IPS-18c (cell line): ENCODE measurements around the gene PAM16.

ENCODE experiments used
- H3K4me3 ChIP-seq: 2 replicates; pipeline ENCODE4 v1.7.0; 2013; ENCODE audit warnings: low read depth, mild to moderate bottlenecking, low read length, moderate library complexity; ENCODE audit not compliant: insufficient read depth
- H3K9me3 ChIP-seq: one replicate; pipeline ENCODE4 v1.6.1; 2013; ENCODE audit warnings: mild to moderate bottlenecking, low read length, moderate library complexity; ENCODE audit not compliant: control insufficient read depth, insufficient read depth

The PAM16 gene

DNA sequence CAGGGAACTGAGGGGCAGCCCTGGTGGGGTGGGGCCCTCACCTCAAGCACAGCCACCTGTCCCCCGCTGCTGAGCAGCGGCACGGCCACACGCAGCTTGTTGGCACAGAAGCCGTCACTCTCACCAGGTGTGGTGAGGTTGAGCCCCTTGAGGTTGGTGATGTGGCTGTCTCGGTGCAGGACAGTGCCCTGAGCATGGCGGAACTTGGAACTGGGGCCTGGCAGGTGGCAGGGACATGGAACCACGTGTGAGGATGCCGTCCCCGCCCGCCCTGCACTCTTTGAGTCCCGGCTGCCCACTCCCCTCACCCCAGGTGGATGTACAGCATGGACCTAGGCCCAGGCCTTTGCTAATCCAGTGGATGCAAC, 10.8 kb upstream of the PAM16 start:
- no peak overlapping the region for H3K4me3 ChIP-seq
- H3K9me3 ChIP-seq, result no peaks in the 10 kb centered on the region

DNA sequence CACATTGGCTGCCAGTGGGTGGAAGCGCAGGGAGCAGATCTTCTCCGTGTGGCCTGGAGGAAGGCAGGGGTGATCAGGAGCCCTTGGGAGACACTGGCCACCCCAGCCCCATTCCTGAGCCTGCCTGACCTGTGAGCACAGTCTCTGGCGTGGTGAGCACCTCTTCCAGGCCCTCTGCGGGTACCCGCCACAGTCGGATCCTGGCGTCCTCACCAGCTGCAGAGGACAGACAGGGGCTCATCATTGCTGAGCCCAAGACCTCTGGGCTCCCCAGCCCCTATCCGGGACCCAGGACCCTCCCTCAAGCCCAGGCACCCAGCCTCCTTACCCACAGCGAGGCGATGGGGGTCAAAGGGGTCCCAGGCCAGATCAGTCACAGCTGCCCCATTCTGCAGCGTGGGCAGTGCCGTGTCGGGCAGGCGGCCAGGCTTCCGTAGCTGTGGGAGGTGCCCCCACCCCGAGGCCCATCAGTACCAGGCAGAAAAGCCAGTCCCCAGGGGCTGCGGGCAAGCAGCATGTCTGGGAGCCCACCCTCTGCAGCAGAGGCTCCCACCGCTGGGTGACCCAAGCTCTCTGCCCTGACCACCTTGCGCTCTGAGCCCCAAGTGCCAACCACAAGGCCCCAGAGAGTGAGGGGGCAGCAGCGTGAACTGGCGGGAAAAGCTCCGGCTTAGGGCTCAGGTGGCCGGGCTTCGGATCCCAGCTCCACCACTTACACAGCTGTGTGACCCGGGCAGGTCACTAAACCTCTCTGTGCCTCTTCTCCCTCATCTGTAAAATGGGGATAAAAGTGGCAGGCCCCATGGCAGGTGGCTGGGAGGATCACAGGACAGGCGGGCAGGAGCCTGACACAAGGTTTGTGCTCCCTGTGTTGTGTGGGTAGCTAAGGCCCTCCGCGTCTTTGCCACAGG, 10.2 kb upstream of the PAM16 start:
- Histone ChIP-seq H3K4me3 (no peak overlapping the region), H3K9me3 (no peaks in the 10 kb centered on the region)

DNA sequence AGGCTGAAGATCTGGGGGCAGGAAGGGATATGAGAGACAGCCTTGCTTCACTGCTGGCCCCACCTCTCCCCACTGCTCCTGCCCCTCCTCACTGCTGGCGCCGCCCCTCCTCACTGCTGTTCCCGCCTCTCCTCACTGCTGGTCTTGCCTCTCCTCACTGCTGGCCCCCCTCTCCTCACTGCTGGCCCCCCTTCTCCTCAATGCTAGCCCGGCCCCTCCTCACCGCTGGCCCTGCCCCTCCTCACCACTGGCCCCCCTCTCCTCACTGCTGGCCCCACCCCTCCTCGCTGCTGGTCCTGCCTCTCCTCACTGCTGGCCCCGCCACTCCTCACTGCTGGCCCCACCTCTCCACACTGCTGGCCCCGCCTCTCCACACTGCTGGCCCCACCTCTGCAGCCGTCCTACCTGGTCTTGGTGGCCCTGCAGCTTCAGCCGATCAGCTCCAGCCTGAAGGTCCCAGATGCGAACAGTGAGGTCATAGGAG, 9.5 kb upstream of the PAM16 start:
- no peaks in the 10 kb centered on the region for H3K9me3 ChIP-seq
- H3K4me3 ChIP-seq, result no peak overlapping the region

DNA sequence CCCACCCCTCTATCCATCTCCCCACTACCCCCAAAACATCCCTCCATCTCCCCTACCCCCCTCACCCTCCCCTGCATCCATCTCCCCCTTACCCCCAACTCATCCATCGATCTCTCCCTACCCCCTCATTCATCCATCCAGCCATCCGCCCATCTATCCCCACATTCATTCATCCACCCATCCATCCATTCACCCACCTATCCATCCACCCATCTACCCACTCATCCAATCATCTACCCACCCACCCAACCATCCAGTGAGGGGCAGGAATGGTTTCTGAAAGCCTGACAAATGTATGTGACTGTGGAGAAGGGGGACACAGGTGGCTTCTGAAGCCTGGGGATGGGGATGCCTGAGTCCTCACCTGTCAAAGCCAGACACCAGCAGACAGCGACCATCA, 8.8 kb upstream of the PAM16 start:
- Histone ChIP-seq H3K4me3 (no peak overlapping the region), H3K9me3 (no peaks in the 10 kb centered on the region)

DNA sequence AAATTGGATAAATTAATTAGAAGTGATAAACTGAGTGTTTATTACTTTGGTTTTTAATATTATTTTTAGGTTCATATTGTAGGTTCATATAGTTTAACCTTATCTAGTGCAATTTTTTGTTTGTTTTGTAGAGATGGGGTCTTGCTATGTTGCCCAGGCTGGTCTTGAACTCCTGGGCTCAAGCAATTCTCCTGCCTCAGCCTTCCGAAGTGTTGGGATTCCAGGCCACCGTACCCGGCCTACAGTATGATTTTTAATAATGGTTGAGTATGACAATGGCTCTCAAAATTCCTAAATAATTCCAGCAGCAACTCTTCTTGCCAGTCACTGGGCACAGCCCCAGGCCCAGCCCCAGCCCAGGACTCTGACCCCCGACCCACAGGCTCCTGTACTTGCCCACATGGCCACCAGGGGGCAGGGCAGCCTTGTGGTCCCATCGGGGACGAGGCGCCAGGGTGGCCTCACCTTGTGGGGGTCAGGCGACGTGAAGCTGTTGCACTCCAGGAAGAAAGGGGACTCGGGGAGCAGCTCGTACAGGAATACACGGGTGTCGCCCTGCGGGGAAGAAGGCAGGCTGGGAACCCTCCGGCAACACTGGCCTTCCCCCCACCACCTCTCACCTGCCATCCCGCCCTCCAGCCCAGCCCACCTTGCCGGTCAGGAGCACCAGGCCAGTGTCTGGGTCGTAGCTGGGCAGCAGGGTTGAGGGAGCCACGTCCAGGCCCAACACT, 7.9 kb upstream of the PAM16 start:
- H3K4me3 ChIP-seq, result no peak overlapping the region
- H3K9me3 ChIP-seq, result no peaks in the 10 kb centered on the region

DNA sequence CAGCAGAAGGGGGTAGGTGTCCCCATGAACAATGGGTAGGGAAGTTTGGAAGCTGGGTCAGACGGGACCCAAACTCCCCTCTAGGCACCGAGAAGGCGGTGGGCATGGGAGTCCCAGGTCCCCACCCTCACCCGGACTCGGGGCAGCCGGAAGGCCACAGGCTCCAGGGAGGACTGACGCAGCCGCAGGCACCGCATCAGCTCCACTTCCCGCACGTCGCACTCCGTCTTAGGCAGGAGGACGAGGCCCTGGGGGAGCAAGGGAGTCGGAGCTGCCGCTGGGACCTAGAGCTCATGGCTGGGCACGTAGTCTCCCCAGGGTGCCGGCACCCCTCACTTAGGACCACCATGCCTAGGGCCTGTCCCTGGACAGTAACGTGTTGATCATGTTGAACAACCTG, 7.1 kb upstream of the PAM16 start:
- H3K9me3 ChIP-seq, result no peaks in the 10 kb centered on the region
- no peak overlapping the region for H3K4me3 ChIP-seq

DNA sequence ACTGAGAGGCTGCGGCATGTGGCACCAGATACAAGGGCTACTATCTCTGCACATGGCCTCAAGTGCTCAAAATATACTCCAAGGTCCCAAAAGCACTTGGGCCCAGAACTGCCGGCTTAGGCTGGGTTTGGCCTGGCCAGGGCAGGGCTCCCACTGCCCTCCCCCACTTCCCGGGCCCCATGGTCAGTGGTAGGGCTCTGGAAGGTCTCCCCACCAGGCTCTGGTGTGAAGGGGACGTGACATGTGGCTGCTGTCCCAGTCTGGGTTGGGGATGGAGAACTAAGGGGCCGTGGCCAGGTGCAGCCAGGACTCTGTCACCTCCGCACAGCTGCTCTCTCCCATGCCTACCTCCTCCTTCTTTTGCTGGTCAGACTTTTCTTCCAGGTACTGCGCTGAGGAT, 5.7 kb upstream of the PAM16 start:
- Histone ChIP-seq H3K4me3 (no peak overlapping the region), H3K9me3 (no peaks in the 10 kb centered on the region)

DNA sequence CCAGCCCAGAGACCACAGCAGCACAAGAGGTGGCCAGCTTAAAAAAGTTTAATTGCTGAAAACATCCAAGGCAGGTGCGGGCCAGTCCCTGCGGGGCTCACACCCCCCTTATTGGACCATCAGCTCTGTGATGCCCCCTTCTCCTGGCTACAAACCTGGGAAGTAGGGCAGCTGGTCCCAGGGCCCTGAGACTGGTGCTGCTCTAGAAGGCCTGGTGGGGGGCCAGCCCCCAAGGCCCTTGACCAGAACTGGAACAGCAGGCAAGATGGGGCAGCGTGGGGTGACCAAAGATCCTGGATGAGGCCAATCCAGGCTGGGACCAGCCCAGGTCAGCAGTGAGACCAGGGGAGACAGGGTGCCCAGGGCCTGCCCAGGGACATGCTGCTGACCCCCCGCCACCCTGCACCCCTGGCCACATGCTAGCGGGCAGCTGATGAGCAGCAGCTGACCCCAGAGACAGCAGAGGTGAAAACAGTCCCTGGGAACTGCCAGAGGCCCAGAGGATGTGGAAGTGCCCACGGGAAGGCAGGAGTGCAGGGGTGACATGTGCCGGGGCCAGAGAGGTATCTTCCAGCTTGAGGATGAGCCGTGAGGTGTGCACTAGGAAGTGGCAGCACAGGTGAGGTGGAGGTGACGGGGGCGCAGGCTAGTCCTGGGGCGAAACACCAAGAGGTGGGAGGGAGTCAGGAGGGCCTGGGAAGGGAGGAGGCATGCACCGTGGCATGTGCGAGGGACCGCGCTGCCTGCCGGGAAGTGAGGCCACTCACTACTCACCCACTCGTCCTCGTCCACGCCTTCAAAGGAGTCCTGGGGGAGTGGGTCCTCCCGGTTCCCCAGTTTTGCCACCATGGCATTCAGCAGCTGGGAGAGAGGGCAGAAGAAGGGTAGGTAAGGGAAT, 3.6 kb upstream of the PAM16 start:
- Histone ChIP-seq H3K9me3 (no peaks in the 10 kb centered on the region), H3K4me3 (no peak overlapping the region)

DNA sequence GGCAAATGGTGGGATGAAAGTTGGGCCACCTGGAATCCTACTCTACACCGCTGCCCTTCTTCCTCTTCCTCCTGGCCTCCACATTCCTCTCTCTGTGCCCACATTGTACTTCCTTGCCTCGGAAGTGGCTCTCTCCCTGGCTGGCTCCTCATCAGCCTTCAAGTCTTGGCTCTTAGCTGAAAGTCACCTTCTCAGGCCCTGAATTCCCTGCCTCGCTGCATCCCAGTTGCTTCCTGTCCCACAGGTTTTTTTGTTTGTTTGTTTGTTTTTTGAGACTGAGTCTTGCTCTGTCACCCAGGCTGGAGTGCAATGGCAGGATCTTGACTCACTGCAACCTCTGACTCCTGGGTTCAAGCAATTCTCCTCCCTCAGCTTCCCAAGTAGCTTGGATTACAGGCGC, 2.6 kb upstream of the PAM16 start:
- no peak overlapping the region for H3K4me3 ChIP-seq
- no peaks in the 10 kb centered on the region for H3K9me3 ChIP-seq

DNA sequence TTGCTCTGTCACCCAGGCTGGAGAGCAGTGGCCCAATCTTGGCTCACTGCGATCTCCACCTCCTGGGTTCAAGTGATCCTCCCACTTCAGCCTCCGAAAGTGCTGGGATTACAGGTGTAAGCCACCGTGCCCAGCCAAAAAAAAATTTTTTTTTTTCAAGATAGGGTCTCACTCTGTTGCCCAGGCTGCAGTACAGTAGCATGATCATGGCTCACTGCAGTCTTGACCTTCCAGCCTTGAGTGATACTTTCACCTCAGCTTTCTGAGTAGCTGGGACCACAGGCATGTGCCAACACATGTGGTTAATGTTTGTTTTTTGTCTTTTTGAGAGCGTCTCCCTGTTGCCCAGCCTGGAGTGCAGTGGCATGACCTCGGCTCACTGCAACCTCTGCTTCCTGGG, 1.7 kb upstream of the PAM16 start:
- Histone ChIP-seq H3K9me3 (no peaks in the 10 kb centered on the region), H3K4me3 (no peak overlapping the region)

DNA sequence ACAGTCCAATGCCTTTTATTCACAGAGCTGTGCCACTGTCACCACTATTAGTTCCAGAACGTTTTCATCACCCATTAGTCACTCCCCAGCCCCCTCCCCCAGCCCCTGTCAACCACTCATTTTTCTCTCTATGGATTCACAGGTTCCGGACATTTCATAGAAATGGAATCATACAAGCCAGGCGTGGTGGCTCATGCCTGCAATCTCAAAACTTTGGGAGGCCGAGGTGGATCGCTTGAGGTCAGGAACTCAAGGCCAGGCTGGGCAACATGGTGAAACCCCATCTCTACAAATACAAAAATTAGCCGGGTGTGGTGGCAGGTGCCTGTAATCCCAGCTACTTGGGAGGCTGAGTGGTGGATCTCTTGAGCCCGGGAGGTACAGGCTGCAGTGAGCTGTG, 759 bp upstream of the PAM16 start:
- Histone ChIP-seq H3K9me3 (no peaks in the 10 kb centered on the region), H3K4me3 (no peak overlapping the region)

DNA sequence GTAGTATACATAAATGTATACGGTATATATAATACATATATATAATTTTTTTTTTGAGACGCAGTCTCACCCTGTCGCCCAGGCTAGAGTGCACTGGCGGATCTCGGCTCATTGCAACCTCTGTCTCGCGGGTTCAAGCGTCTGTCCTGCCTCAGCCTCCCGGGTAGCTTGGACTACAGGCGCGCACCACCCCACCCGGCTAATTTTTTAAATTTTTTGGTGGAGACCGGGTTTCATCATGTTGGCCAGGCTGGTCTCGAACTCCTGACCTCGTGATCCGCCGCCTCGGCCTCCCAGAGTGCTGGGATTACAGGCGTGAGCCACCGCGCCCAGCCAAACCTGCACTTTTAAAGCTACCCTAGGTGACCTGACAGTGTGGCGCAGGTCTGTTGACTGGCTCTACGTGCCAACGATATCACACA, 745 bp downstream of the PAM16 start:
- Histone ChIP-seq H3K9me3 (no peaks in the 10 kb centered on the region), H3K4me3 (peak overlapping the region; percentile 80)

DNA sequence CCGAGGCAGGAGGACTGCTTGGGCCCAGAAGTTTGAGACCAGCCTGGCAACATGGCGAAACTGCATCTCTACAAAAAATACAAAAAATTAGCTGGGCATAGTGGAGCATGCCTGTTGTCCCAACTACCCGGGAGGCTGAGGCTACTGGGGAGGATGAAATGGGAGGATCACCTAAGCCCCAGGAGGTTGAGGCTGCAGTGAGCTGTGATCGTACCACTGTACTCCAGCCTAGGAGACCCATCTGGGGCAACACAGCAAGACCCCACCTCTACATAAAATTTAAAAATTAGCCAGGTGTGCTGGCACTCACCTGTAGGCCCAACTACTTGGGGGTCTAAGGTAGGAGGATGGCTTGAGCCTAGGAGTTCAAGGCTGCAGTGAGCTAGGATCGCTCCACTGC, 1.8 kb downstream of the PAM16 start:
- no peak overlapping the region for H3K4me3 ChIP-seq
- H3K9me3 ChIP-seq, result peaks cover under 1% of the 10 kb centered on the region

DNA sequence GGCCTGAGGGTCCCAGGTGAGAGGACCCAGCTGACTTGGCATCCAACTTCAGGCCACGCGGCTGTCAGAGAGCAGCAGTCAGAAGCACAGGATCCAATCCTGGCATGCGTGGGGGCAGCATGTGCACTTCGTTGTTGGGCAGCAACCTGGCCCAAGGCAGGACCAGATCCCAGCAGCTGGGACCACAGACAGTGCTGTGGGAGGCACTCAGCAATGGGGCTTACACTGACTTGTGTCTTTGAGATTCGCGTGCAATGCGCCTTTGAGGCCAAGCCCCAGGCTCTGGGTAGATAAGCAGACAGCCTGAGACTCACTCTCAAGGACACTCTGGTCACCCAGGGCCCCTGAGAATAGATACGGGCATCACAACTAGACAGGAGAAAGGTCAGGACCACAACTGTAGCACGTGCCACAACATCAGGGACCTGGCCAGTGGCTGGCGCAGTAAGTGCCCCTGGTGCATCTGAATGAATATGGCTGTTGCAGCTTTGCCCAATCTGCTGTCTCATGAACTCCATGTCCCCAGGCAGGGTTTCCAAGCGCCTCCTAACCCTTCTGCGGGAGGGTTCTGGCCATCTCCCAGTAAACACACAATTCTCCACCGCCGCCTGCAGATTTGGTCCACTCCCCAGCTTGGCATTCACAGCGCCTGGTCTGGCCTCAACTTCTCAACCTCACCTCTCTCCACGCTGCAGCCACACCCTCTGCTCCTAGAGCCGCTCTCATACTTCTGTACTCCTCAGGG, 3.2 kb downstream of the PAM16 start:
- Histone ChIP-seq H3K9me3 (peaks cover 4% of the 10 kb centered on the region), H3K4me3 (no peak overlapping the region)

DNA sequence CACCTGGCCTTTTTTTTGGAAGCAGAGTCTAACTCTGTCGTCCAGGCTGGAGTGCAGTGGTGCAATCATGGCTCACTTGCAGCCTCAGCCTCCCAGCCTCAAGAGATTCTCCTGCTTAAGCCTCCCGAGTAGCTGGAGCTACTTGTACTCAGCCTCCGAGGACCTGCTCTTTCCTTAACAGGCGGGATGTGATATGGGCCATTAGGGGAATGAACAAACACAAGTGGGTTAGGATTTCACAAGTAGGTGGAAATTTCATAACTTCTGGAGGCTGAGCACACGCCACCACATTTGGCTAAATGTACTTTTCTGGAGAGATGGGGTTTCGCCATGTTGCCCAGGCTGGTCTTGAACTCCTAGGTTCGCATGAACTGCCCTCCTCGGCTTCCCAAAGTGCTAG, 4.1 kb downstream of the PAM16 start:
- H3K4me3 ChIP-seq, result no peak overlapping the region
- H3K9me3 ChIP-seq, result peaks cover 4% of the 10 kb centered on the region

DNA sequence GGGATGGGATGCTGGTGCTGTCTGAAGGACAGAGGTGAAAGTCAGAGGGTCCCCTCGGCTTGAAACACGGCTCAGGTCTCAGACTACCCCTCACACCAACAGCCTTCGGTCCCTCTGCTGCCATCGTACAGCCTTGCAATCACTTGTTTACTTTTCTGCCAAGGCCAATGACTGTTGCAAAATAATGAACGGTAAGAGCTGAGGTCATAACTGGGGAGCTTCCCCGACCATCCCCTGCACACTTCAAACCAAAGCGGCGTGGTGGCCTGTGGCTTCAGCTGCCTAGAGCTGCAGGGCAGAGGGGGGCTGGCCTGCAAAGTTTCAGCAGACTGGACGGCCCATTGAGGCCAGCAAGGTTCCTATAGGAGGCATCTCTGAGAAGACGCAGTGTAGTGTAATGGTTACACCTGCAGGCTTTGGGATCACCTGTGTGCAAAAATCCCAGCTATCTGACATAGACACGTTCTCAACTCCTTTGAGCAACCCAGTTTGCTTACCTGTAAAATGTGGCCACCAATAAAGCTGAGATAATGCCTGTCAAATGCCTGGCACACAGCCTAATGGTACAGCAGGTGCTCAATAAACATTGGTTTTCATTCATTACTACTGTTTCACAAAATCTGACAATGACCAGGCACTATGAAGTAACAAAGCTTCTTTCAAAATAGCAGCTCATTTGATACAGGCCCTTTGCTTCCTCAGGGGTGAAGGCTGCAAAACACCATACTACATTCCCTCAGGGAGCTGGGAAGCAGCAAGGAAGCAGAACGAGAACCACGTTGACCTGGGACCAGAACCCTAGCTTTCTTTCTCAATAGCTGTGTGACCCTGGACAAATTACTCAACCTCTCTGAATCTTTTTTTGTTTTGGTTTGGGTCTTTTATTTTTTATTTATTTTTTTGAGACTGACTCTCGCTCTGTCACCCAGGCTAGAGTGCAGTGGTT, 5.0 kb downstream of the PAM16 start:
- Histone ChIP-seq H3K9me3 (peaks cover 4% of the 10 kb centered on the region), H3K4me3 (no peak overlapping the region)
